ENCODE data around the gene ALDH1L2. TPM values are rescaled to one million over a fixed set of nuclear protein-coding genes. Genes with fewer than 3 reads are reported as not detected.

ALDH1L2 gene
- polyA plus RNA-seq, 4 donors: 1.00 to 1.3 (median 1.1) TPM

DNA sequence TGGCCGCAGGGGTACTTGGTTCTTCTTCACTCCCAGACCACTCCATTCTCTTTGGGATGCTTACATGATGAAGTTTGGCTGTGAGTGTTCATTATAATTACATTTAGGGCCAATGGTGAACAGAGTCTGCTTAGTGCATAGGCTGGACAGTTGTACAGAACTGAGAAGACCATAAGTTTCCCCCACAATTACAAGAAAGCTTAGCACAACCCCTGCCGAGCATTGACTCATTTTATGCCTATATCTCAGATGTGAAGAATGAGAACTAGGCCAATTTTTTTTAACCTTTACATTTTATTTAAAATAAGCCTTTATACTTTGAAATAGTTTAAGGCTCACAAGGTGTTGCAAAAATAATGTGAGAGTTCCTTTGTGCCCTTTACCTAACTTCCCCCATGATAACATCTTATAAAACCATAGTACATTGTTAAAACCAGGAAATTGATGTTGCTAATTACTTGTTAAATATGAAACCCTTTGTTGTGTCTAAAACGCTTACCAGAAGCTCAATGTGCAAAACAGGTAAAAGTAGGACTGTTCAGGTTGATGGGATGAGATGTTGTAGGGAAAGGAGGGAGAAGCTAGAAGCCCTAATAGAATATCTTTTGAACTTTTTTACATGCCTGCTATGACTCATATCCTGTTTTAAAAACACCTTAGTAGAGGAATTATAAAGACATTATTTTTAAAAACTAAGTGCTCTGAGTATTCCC is 47.2 kb downstream of the ALDH1L2 start:
- no peak for DNase-seq (ENCODE audit: low read depth in 4 of 4, low spot score in 3 of 4)

DNA sequence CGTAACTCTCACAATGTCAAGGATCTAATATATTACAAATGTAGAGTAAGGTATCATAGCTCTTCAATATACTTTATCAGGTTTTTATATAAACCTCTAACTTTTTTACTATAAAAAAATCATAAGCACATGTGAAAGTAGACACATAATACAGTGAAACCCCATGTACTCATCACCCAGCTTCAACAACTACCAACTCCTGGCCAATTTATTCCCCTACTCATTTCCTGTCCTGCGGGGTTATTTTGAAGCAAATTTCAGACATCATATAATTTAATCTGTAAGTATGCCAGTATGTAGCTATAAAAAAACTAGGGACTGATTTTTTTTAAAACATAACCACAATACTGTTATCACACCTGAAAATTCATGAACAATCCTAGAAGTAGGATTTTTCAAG is 50.4 kb downstream of the ALDH1L2 start:
- no peak for DNase-seq (ENCODE audit: low read depth in 4 of 4, low spot score in 3 of 4)

DNA sequence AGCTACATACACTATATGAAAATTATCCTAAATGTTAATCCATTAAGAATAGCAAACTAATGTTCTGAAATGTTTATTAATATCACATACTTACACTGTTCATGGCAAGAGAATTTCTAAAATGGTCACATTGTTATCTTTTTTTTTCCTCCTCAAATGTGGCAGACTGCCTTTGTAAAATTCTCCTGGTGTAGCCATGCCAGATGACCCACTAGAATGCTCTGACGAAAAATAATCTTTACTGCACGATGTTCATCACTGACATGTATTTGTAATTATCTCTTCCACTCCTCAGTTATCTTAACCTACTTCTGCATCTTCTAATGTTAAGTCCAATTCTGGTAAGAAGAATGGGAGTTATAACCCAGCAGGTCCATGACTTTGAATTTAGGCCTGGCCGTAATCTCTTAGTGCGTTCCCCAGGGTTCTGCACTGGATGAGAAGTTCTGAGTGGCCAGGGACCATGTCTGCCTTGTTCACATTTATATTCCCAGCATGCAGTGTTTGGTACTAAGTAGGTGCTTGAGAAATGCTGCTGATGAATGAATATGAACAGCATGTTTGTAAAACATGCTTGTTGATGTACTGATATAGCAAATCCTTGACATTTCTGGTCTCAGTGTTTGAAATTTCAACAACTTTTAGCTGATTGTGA is 51.4 kb downstream of the ALDH1L2 start:
- no peak for DNase-seq (ENCODE audit: low read depth in 4 of 4, low spot score in 3 of 4)

DNA sequence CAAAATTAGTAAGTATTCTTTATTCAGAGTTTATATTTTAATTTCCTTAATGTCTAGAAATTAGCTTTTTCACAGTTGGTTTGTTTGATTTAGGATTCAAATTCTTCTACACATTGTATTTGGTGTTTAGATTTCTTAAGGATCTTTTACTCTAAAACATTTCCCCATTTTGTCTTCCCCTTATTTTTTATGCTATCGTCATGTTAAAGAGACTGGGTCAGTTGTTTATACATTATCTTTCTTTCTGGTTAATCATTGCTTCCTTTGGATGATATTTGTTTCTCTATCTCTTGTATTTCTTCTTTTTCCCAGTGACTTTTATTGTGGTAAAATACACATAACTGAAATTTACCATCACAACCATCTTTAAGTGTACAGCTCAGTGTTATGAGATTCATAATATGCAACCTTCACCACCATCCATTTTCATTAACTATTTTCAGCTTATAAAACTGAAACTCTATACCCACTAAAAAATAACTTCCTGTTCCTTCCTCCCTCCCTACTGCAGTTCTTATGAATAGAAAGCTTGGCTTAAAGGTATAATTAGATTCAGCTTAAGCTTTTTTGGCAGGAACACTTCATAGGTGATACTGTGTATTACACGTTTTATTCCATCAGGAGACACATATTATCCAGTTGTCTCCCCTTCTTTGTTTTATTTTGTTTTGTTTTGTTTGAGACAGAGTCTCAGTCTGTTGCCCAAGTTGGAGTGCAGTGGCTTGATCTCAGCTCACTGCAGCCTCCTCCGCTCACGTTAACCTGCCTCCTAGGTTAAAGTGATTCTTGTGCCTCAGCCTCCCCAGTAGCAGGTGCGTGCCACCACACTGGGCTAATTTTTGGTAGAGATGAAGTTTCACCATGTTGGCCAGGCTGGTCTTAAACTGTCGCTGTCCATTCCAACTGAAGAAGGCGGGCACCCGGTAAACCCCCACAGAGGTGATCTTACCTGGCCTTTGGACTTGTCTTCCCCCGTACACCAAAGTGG is 53.1 kb downstream of the ALDH1L2 start:
- DNase-seq (ENCODE audit: low read depth in 4 of 4, low spot score in 3 of 4): no peak

DNA sequence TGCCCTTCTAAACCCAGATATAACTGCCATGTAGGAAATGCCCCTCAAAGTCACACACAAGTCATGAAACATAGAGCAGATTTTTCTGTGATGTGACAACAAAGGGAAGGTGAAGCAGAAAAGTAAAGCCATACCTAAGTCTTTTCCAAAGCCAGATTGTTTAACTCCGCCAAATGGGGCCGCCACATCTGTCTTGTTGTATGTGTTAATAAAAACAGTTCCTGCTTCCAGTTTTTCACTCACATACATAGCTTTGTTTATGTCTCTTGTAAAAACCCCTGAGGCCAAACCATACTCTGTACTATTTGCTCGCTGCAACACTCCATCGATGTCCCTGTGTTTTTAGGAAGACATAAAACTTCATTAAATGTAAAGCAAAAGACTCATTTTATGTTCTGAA is 57.8 kb downstream of the ALDH1L2 start:
- peak; percentile 5 to 48 (median 29) for DNase-seq (ENCODE audit: low read depth in 4 of 4, low spot score in 3 of 4)

DNA sequence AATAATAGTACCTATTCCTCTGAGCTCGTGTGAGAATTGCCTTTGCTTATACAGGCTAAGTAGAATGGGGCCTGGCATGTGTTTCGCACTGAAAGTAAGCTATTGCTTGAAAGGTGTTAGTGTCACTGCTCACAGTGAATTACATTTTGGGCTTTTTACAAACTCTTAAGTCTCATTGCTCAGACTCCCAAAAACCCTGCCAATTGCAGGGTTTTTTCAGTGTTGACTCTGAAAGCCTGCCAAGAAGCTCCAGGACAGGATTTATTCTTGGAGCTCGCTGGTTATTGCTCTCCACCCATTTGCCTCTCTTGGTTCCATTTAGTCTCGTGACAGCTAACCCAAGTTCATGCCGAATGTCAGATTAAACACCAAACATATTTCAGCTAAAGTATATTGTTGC is 58.4 kb downstream of the ALDH1L2 start:
- DNase-seq (ENCODE audit: low read depth in 4 of 4, low spot score in 3 of 4): peak; percentile 42 to 74 (median 65)

DNA sequence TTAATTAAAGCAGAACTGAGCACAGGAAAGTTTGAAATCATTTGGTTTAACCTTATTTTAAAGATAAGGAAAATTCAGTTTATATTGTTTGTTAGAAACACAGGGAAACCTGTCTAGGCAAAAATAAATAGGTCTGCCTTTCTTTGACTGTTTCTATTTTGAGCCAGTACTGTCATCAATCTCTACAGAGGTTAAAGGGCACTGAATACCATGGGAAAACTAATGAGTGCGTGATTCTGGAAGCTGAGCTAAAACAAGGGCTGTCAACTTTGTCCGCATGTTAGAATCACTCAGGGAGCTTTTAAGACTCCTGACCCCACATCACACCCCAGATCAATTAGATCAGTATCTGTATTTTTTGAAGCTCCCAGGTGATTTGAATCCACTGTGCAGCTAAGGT is 59.3 kb downstream of the ALDH1L2 start:
- peak in 2 of 4 donors; percentile 12 to 15 for DNase-seq (ENCODE audit: low read depth in 4 of 4, low spot score in 3 of 4)

DNA sequence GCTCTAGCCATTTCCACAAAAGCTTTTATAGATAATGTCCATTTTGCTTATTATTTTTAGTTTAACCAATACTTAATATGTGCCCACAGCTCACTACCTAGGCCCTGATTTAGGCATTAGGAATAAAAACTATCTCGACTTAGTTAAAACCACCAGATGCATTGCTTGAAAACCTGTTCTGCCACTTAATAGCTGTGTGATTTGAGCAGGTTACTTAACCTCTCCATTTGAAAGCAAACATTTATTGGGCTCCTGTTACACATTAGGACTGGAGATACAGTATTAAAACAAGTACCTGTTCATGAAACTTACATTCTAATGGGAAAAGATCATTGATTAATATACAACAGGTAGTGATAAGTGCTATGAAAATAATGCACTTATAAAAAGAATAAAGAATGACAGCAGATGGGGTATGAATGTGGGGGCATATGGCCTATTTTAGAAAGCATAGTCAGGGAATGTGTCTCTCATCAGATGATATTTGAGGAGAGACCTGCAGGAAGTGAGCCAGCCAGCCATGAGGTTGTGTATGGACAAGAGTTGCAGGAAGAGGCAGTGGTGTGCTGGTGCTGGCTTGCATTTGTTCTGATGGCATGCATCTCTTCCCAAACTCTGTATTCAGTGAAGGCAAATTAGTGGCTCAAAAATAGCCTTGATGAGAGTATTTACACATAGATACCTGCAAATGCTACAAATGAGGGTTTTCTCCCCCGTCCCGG is 63.9 kb downstream of the ALDH1L2 start:
- DNase-seq (ENCODE audit: low read depth in 4 of 4, low spot score in 3 of 4): no peak

DNA sequence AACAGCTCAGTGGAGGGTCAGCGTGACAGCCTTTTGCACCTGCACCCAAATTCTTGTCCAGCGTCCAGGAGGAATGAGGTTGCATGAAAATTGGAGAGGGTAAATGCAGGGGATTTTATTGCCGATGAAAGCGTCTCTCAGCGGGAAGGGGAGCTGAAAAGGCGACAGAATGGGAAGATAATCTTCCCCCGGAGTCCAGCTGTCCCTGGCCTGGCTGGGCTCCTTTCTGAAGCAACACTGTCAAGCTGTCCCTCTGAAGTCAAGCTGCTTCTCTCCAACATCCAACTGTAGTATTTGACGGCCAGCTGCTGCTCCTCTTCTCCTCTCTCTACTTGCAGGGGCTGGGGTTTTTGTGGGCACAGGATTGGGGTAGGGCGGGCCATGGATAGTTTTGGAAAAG is 65.5 kb downstream of the ALDH1L2 start:
- DNase-seq (ENCODE audit: low read depth in 4 of 4, low spot score in 3 of 4): no peak

DNA sequence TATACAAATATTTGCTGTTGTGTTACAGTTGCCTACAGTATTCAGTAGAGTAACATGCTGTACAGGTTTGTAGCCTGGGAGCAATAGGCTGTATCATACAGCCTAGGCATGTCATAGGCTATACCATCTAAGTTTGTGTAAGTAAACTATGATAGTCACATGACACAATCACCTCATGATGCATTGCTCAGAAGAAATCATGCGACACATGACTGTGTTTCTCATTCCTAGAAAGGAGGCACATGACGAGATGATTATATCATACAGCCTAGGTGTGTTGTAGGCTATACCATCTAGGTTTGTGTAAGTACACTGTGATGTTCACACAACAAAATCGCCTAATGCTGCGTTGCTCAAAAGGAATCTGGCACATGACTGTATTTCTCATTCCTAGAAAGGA is 66.2 kb downstream of the ALDH1L2 start:
- no peak for DNase-seq (ENCODE audit: low read depth in 4 of 4, low spot score in 3 of 4)

DNA sequence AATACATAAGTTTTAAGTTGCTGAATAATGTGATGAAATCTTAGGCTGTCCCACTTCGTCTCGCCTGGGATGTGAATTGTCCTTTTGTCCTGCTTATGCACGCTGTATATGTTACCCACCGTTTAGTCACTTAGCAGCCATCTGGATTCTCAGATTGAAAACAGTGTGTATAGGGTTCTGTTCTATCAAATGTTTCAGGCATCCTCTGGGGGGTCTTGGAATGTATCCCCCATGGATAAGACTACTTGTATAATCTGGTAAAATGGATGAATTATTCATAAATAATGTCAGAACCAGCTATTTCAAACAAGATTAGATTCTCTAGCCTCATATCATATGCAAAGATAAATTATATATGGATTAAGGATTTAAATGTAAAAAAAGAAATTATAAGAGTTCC is 68.7 kb downstream of the ALDH1L2 start:
- no peak for DNase-seq (ENCODE audit: low read depth in 4 of 4, low spot score in 3 of 4)

DNA sequence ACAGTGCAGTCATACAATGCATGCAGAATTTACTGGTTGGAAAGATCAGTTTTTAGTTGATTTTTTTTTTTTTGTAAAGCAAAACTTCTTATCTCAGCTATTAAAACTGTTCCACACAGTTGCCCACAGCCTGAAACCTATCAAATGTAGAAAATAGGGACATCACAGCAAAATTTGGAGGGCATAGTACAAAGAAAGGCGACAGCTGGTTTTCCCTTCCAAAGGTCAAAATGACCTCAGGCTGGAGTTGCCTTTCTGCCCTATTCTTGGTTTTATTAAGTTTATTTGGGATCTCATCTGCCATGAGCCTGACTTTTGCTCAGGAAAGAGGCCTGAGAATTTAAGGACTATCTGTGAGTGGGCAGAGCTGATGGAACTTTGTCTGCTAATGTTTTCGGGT is 69.7 kb downstream of the ALDH1L2 start:
- no peak for DNase-seq (ENCODE audit: low read depth in 4 of 4, low spot score in 3 of 4)

DNA sequence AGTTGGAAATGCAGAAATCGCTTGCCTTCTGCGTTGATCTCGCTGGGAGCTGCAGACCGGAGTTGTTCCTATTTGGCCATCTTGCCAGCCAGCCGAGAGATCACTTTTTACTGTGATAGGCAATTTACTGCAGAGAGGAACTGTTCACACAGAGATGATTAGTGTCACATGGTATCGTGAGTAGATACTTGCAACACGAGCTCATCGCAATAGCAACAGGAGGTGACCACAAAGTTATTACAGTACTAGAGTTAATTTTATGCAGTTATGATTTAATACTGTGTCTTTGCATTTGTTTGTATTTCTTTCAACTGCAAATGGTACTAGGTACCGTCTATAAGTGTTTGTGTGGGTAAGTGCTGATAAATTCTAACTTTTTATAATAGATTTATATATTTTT is 70.4 kb downstream of the ALDH1L2 start:
- no peak for DNase-seq (ENCODE audit: low read depth in 4 of 4, low spot score in 3 of 4)

DNA sequence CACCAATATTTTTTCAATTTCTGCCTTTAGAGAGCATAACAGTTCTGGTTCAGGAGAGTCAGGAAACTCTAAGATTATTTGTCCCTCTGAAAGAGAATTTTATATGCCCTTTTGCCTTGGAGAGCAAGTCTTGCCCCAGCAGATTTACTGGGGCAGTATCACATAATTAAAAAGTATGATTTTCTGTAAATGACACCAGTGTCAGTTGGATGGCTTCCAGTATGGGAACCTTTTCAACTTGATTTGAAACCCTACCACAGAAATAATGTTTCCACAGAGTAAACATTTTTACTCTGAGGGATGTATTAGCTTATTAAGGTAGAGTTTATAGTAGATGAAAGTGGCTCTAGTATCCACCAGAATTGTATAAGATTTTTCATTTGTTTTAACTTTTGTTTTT is 82.8 kb downstream of the ALDH1L2 start:
- DNase-seq (ENCODE audit: low read depth in 4 of 4, low spot score in 3 of 4): no peak

DNA sequence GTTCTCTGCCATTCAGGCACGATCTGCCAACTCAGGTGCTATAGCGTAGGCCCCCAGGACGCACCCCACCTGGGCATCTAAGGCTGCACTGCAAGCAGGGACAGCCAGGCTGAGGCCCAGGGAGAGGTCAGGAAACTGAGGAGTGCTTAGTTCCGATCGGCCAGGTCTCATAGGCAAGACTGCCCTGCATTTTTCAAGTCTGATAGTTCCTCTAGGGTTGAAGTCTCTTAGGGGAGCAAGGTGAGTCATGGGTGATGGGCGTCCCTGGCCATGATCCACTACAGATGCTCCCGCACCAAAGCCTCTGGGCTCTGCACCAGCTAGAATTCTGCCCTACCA is 84.9 kb downstream of the ALDH1L2 start:
- DNase-seq (ENCODE audit: low read depth in 4 of 4, low spot score in 3 of 4): no peak

DNA sequence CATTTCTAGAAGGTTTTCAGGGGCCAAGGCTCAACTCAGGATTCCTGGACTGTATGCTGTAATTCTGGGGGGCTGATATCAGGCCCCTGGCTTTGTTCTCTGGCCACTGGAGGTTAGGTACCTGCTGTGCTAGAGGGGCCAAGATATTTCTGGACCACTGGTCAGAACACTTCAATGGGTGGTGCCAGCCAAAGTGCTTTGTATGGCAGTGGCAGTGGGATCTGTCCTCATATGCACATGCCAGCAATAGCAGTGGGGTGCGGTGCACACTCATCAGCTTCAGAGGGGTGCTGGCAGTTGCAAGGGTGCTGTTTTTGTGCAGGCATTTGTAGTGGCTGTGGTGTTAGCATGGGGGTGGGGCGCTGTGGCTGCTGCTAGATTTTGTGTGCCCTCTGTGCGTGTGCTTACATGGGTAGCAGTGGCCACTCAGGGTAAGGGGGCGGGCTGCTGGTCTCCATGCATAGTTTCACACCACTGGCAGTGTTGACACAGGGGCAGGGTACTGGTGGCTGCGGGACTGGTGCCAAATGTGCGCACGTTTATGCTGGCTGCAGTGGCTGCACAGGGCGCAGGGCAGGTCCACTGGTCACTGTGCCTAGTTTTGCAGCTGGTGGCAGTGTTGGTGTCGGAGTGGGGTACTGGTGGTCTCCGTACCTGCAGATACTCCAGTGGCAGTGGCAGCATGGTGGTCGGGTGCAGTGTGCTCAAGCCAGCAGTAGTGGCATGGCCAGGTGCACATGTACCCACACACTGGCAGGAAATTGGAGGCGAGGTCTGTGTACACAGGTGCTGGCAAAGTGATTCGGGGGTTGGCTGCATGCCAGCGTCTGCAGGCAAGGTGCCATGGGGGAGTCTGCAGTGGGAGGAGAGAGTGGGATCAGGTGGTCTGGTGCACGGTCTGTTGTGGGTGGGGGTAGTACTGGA is 85.6 kb downstream of the ALDH1L2 start:
- DNase-seq (ENCODE audit: low read depth in 4 of 4, low spot score in 3 of 4): peak in 1 of 4 donors; percentile 5

DNA sequence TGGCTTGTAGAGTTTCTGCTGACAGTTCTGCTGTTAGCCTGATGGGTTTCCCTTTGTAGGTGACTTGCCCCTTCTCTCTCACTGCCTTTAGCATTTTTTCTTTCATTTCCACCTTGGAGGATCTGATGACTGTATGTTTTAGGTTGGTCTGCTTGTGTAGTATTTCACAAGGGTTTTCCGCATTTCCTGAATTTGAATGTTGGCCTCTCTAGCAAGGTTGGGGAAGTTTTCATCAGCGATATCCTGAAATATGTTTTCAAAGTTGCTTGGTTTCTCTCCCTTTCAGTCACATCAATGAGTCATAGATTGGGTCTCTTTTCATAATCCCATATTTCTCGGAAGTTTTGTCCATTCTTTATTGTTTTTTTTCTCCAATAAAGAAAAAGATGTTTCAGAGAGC is 86.7 kb downstream of the ALDH1L2 start:
- DNase-seq (ENCODE audit: low read depth in 4 of 4, low spot score in 3 of 4): no peak

DNA sequence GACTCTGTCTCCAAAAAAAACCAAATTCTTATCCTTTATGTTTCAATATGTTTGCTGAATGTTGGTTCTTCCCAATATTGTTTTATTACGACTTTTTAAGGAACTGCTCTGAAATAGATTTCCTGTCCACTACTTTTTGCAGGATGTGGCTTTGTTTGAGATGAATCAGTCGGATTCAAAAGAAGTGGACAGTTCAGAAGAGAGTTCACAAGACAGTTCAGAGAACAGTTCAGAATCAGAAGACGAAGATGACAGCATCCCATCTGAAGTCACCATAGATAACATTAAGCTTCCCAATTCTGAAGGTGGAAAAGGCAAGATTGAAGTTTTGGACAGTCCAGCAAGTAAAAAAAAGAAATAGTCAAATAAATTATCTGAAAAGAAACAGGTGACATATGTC is 89.9 kb downstream of the ALDH1L2 start:
- no peak for DNase-seq (ENCODE audit: low read depth in 4 of 4, low spot score in 3 of 4)

DNA sequence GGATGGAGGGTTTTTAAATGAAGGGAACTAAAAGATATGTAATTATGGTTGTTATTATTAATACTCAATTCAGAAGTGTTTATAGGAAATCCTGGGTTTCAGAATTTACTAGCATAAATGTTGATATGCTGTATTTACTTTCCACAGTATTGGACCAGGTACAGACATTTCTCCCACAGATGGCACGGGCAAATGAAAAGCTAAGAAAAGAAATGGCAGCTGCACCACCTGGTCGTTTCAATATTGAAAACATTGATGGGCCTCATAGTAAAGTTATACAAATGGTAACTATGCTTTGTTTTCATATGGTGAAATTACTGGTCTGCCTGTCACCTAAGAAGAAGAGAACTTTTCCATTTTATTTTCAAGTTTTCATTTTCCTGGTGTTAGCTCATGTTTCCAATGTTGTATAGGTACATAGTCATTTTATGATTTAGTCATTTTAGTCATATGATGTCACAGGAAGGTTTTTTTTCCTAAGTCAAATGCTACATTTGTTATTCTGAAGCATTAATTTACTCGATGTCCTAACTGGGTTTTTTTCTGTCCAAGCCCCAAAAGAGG is 92.6 kb downstream of the ALDH1L2 start:
- no peak for DNase-seq (ENCODE audit: low read depth in 4 of 4, low spot score in 3 of 4)
